GM19238 (cell line): ENCODE measurements around the gene NRN1L.
"Not testable (repeated sequence)": the region's sequence is repeated elsewhere in the genome, so short reads cannot be mapped to it uniquely, and the experiment has no call there.

Source experiments
- DNase-seq: peaks from one replicate; pipeline ENCODE4 v3.0.0; 2011; ENCODE audit warnings: low spot score; ENCODE audit not compliant: insufficient read length

The NRN1L gene

GRCh38 chr16:67882374-67883145, 2.1 kb upstream of the NRN1L start:
- no peak for DNase-seq

- DNase-seq, result no peak
Measured at GRCh38 chr16:67883146-67883871, 1.4 kb upstream of the NRN1L start.

- peak; percentile 84 for DNase-seq
Measured at GRCh38 chr16:67883872-67884261, 818 bp upstream of the NRN1L start.

GRCh38 chr16:67885545-67885944, 860 bp downstream of the NRN1L start:
- no peak for DNase-seq

GRCh38 chr16:67885976-67886375, 1.3 kb downstream of the NRN1L start:
- DNase-seq, result no peak

GRCh38 chr16:67886387-67886786, 1.7 kb downstream of the NRN1L start:
- DNase-seq, result no peak

- DNase-seq, result no peak
Measured at GRCh38 chr16:67888331-67888730, 3.6 kb downstream of the NRN1L start.

GRCh38 chr16:67892375-67892774, 7.7 kb downstream of the NRN1L start:
- no peak for DNase-seq

GRCh38 chr16:67892899-67893742, 8.4 kb downstream of the NRN1L start, which contains the start of gene PSKH1:
Gene PSKH1, plus strand, starts transcription at chr16:67893254. Its CDS starts 15,496 bp downstream, at chr16:67908750.
- DNase-seq, result peak; percentile 99

- no peak for DNase-seq
Measured at GRCh38 chr16:67893743-67894399, 9.2 kb downstream of the NRN1L start.

- DNase-seq, result no peak
Measured at GRCh38 chr16:67897231-67897630, 12.5 kb downstream of the NRN1L start.

- no peak for DNase-seq
Measured at GRCh38 chr16:67901734-67902133, 17.0 kb downstream of the NRN1L start.

- no peak for DNase-seq
Measured at GRCh38 chr16:67902831-67903230, 18.1 kb downstream of the NRN1L start.

- no peak for DNase-seq
Measured at GRCh38 chr16:67907397-67908180, 22.9 kb downstream of the NRN1L start.

- no peak for DNase-seq
Measured at GRCh38 chr16:67909056-67909742, 24.5 kb downstream of the NRN1L start.

GRCh38 chr16:67910158-67910557, 25.5 kb downstream of the NRN1L start:
- no peak for DNase-seq

- DNase-seq, result no peak
Measured at GRCh38 chr16:67914758-67915495, 30.2 kb downstream of the NRN1L start.

- not testable (repeated sequence) for DNase-seq
Measured at GRCh38 chr16:67915496-67915769, 30.7 kb downstream of the NRN1L start.
